22Rv1 (cell line): ENCODE measurements around the gene IL10RA.

Experiments used
- ZFX ChIP-seq: fragments of 450-650 bp; IDR thresholded peaks from 2 replicates; pipeline ENCODE4 v1.6.1; 2017; ENCODE audit warnings: antibody characterized with exemption, borderline replicate concordance
- TF ChIP-seq, protein P1 (sequence below): fragments of 450-650 bp; IDR thresholded peaks from 2 replicates; pipeline ENCODE4 v1.5.1; 2017; ENCODE audit warnings: mild to moderate bottlenecking

GRCh38 chr11:117969160-117969991 lies 16.8 kb upstream of the IL10RA start:
- TF ChIP-seq, protein P1, sequence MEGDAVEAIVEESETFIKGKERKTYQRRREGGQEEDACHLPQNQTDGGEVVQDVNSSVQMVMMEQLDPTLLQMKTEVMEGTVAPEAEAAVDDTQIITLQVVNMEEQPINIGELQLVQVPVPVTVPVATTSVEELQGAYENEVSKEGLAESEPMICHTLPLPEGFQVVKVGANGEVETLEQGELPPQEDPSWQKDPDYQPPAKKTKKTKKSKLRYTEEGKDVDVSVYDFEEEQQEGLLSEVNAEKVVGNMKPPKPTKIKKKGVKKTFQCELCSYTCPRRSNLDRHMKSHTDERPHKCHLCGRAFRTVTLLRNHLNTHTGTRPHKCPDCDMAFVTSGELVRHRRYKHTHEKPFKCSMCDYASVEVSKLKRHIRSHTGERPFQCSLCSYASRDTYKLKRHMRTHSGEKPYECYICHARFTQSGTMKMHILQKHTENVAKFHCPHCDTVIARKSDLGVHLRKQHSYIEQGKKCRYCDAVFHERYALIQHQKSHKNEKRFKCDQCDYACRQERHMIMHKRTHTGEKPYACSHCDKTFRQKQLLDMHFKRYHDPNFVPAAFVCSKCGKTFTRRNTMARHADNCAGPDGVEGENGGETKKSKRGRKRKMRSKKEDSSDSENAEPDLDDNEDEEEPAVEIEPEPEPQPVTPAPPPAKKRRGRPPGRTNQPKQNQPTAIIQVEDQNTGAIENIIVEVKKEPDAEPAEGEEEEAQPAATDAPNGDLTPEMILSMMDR = no peak
- TF ChIP-seq ZFX = no peak
